Rectal smooth muscle tissue (tissue), 1 donor: Measurements from ENCODE around the gene PSMB5.

Experiments
- H3K27ac ChIP-seq: one replicate; pipeline ENCODE4 v1.7.0; 2013; ENCODE audit warnings: low read depth, low read length, inconsistent platforms
- H3K27me3 ChIP-seq: one replicate; pipeline ENCODE4 v1.7.0; 2013; ENCODE audit warnings: low read length; ENCODE audit not compliant: control insufficient read depth, insufficient read depth
- H3K36me3 ChIP-seq: one replicate; pipeline ENCODE4 v1.7.0; 2013; ENCODE audit warnings: low read length; ENCODE audit not compliant: control insufficient read depth, insufficient read depth
- H3K4me1 ChIP-seq: one replicate; pipeline ENCODE4 v1.7.0; 2013; ENCODE audit warnings: low read length; ENCODE audit not compliant: control insufficient read depth, insufficient read depth
- H3K4me3 ChIP-seq: one replicate; pipeline ENCODE4 v1.7.0; 2013; ENCODE audit warnings: low read length
- H3K9ac ChIP-seq: one replicate; pipeline ENCODE4 v1.7.0; 2013; ENCODE audit warnings: low read length

Gene PSMB5

GRCh38 chr14:22997676-22998323 is 36.9 kb downstream of the PSMB5 start:
- H3K27ac ChIP-seq: no peak overlapping the region
- H3K36me3 ChIP-seq: no peaks in the 10 kb centered on the region
- H3K4me1 ChIP-seq: peaks cover 3% of the 10 kb centered on the region
- H3K9ac ChIP-seq: no peak overlapping the region
- H3K27me3 ChIP-seq: no peaks in the 10 kb centered on the region
- H3K4me3 ChIP-seq: no peak overlapping the region

GRCh38 chr14:22996768-22997654 is 37.7 kb downstream of the PSMB5 start:
- H3K27ac ChIP-seq: no peak overlapping the region
- no peaks in the 10 kb centered on the region for H3K36me3 ChIP-seq
- peaks cover 3% of the 10 kb centered on the region for H3K4me1 ChIP-seq
- H3K4me3 ChIP-seq: no peak overlapping the region
- H3K9ac ChIP-seq: no peak overlapping the region
- H3K27me3 ChIP-seq: no peaks in the 10 kb centered on the region

DNA sequence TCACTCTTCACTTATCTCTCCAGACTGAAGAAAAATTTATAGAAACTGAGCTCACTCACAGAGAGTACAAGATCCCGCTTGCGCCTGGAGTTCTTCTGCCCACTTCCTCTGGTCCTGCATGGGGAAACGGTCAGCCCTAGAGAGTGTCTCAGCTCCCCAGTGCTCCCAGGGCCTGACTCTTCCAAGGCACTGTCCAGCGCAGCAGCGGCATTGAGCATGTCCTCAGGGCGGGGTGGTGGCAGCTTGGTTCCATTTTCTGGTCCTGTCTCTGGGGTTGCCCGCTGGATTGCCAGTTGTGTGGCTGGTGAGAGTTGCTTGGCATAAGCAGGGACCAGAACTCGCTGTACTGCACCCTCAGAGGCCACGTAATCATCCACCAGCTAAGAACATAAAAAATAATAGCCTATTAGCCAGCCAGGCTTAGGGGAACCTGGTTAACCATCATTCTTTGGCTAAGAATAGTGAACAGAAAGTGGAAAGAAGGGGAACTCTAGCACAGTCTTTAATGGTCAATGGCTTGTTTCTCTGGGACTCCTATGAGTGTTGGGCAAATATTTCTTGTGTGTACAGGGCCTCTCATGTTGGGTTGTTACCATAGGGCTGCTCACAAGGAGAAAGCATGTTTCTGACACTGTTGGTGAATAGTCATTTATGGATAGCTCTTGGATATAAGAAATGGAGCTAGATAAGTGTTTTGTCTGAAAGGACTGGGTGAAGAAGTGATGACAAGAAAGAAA is 38.6 kb downstream of the PSMB5 start:
- Histone ChIP-seq H3K9ac (no peak overlapping the region), H3K4me3 (no peak overlapping the region), H3K36me3 (no peaks in the 10 kb centered on the region), H3K4me1 (peaks cover 3% of the 10 kb centered on the region), H3K27ac (no peak overlapping the region), H3K27me3 (no peaks in the 10 kb centered on the region)

GRCh38 chr14:22994762-22995275 is 39.9 kb downstream of the PSMB5 start:
- H3K27ac ChIP-seq: no peak overlapping the region

DNA sequence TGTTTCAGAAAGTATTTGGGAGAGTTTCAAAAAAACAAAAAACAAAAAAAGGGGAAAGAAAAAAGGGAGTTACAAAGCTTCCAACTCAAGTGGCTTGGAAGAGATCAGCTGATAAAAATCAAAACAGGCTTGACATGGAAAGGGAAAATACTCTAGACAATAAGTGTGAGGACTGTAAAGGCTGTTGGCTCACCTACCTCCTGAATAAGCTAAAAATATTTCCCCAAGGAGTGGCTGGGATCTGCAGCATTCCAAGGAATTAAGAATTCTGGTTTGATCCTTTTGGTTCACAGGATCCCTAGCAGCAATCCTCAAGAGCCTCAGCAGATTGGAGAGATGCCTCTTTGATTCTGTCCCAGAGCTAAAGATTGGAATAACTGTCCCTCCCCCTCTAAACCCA is 41.2 kb downstream of the PSMB5 start:
- H3K9ac ChIP-seq: no peak overlapping the region

More at GRCh38 chr14:22994762-22995275, 39.9 kb downstream of the PSMB5 start:
- Histone ChIP-seq H3K4me3 (no peak overlapping the region), H3K27me3 (no peaks in the 10 kb centered on the region), H3K36me3 (no peaks in the 10 kb centered on the region), H3K4me1 (peaks cover 3% of the 10 kb centered on the region), H3K9ac (no peak overlapping the region)

DNA sequence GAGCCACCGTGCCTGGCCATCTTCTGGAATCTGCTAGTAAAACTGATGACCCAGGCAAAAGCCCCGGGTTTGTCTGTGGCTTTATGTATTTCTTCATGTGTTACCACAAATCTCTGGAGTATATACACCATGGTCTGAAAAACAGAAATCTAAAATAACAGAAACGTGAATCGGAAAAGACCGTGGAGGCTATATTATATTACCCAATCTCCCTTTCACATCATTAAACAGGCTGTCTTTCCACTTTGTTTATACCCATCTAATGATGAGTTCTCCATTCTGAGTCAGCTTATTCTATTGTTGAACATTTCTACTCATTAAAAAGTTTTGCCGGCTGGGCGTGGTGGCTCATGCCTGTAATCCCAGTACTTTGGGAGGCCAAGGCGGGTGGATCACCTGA is 42.8 kb downstream of the PSMB5 start:
- H3K4me1 ChIP-seq: peaks cover 3% of the 10 kb centered on the region
- H3K36me3 ChIP-seq: peaks cover 2% of the 10 kb centered on the region
- no peak overlapping the region for H3K4me3 ChIP-seq
- H3K9ac ChIP-seq: no peak overlapping the region
- no peaks in the 10 kb centered on the region for H3K27me3 ChIP-seq
- no peak overlapping the region for H3K27ac ChIP-seq

More for the DNA sequence above, 41.2 kb downstream of the PSMB5 start:
- Histone ChIP-seq H3K4me1 (peaks cover 3% of the 10 kb centered on the region), H3K27ac (no peak overlapping the region), H3K27me3 (no peaks in the 10 kb centered on the region), H3K4me3 (no peak overlapping the region), H3K36me3 (no peaks in the 10 kb centered on the region)

DNA sequence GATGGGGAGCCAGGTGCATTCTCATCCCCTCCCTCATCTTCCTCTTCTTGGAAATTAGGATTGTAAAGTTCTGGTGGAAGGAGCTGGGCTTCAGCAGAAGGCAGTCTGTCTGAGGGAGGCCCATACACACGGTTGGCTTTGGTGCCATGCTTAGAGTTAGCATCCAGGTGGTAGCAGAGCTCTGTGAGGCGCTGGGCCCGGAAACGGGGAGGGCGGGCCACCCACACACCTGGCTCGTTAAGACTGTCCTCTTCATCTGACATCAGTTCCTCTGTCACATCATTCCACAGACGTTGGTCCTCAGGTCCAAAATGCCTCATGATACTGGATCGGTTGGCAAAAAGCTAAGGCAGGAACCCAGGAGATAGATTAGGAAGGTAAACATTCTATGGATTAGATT is 47.4 kb downstream of the PSMB5 start:
- Histone ChIP-seq H3K36me3 (peaks cover 2% of the 10 kb centered on the region), H3K9ac (no peak overlapping the region), H3K4me3 (no peak overlapping the region), H3K27me3 (no peaks in the 10 kb centered on the region), H3K27ac (no peak overlapping the region), H3K4me1 (no peaks in the 10 kb centered on the region)

- Histone ChIP-seq H3K27ac (no peak overlapping the region), H3K9ac (no peak overlapping the region), H3K36me3 (peaks cover 2% of the 10 kb centered on the region), H3K4me1 (no peaks in the 10 kb centered on the region), H3K27me3 (no peaks in the 10 kb centered on the region), H3K4me3 (no peak overlapping the region)
These were observed 48.1 kb downstream of the PSMB5 start for GRCh38 chr14:22986508-22987054.

DNA sequence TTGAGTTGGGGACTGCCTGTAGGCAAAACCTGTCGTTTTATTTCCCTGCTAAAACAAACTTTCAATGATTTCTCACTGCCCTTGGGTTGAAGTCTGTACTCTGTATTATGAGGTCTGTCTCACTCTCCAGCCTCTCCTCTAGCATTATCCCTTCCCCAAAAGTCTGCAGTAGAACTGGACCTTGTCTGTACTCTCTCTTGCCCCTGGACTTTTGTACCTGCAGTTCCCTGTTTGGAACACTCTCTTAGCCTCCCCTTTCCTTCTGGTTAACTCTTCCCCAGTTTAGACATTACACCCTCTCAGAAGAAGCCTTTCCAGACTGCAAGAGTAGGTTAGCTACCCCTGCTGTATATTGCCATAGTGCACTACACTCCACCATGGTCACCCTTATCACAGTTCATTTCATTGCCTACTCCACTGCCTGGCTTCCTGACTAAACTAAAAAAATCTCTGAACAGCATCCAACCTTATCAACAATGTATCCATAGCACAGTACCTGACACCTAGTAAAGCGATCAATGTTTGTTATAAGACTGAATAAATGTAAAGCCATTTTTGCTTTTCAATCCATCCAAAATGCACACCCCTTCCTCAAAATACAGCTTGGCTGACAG is 48.7 kb downstream of the PSMB5 start:
- Histone ChIP-seq H3K27ac (no peak overlapping the region), H3K27me3 (peaks cover 3% of the 10 kb centered on the region), H3K4me1 (no peaks in the 10 kb centered on the region), H3K4me3 (no peak overlapping the region), H3K9ac (no peak overlapping the region), H3K36me3 (peaks cover 2% of the 10 kb centered on the region)

DNA sequence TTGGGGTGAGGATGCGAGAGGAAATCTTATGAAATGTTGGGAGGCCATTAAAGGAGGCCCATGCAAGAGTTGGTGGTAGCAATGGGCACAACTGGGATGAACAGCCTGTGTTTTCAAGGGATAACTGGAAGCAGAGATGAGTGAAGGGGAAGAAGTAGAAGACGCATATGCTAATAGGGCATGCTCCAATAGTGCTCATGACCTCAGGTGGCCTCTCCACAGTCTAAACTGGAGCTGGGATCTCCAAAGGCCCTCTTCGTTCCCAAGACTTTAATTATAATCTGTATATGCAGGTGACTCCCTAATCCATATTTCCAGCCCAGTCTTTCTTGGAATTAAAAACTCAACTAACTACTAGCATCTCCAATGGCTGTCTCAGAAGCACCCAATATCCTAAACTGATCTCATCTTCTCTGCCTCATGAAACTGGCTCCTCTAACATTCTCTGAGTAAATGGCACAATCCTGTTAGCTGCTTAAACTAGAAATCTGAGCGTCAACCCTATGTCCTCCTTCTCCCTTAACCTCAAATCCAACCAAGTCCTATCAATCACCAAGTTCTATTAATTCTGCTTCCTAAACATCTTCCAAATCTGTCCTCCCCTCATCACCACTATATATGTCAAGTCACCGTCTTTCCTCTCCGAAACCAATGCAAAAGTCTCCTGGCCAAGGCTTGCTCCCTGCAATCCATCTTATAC is 49.6 kb downstream of the PSMB5 start:
- peaks cover 2% of the 10 kb centered on the region for H3K36me3 ChIP-seq
- H3K27me3 ChIP-seq: peaks cover 3% of the 10 kb centered on the region
- no peak overlapping the region for H3K9ac ChIP-seq
- no peak overlapping the region for H3K27ac ChIP-seq
- no peaks in the 10 kb centered on the region for H3K4me1 ChIP-seq
- H3K4me3 ChIP-seq: no peak overlapping the region

DNA sequence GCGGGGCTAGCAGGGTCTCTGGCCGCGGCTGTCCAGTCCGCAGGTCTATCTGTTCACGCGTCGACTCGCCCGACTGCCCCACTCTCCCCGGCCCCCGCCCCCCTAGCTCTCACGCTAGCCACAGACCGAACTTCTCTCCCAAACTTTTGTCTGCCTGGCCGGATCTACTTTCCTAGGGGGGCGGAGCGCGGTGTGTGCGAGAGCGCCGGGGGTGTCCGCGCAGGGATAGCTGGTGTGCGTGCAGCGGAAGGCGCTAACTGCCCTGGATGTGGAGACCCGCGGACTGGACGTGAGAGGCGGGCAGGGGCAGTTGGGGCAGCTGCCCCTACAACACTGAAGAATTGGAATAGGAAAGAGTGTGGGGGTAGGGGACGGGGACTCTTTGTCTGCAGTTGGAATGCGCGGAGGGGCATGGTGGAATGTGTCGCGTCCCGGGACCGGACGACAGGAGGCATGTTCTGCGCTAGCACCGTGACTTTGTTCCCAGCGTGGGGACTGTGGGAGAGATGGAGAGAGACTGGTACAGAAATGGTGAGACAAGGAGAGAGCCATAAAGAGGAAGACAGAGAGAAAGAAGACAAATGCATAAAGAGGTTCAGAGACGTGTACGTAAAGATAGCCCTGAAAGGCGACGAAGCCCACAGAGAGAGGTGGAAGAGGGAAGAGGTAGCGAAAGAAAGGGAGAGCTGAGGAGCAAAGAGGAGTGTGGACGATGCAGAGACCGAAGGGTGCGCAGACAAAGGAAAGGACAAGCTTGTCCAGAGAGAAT is 52.0 kb downstream of the PSMB5 start, which contains the start of gene AJUBA:
Gene AJUBA (minus strand): TSS at position 75 of the 769 bp plus-strand sequence. CDS start 285 bp downstream, outside the sequence.
- Histone ChIP-seq H3K4me3 (peak within 1 kb of the TSS; percentile 91), H3K9ac (peak within 1 kb of the TSS; percentile 46), H3K27me3 (peaks cover 3% of the 10 kb centered on the region), H3K36me3 (peaks cover 2% of the 10 kb centered on the region), H3K4me1 (peaks cover 5% of the 10 kb centered on the region), H3K27ac (peak within 1 kb of the TSS; percentile 38)
